CD4-positive, alpha-beta T cell treated with Interleukin-21 for 1 hour (primary cell): Measurements from ENCODE around the gene GPT2.
"Not testable (repeated sequence)": the region's sequence is repeated elsewhere in the genome, so short reads cannot be mapped to it uniquely, and the experiment has no call there.

Experiments
- DNase-seq: peaks from one replicate; pipeline ENCODE4 v3.0.0-alpha.2; 2020

Gene GPT2

DNA sequence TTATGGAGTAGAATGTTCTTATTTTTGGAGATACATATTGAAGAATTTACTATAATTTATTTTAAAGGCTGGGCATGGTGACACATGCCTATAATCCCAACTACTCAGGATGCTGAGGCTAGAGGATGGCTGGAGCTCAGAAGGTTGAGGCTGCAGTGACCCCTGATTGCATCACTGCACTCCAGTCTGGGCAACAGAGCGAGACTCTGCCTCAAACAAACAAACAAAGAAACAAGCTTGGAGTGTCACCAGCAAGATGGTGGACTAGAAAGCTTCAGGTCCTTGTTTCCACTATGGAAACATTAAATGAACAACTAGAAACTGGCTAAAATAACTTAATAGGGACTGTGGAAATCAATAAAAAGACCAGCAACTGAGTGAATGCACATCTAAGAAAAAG, 17.9 kb upstream of the GPT2 start:
- no peak for DNase-seq

DNA sequence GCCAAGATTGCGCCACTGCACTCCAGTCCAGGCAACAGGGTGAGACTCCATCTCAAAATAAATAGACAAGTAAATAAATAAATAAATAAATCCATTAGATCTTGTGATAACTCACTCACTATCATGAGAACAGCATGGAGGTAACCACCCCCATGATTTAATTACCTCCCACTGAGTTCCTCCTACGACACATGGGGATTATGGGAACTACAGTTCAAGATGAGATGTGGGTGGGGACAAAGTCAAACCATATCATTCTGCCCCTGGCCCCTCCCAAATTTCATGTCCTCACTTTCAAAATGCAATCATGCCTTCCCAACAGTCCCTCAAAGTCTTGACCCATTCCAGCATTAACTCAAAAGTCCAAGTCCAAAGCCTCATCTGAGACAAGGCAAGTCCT, 16.7 kb upstream of the GPT2 start:
- DNase-seq = not testable (repeated sequence)

DNA sequence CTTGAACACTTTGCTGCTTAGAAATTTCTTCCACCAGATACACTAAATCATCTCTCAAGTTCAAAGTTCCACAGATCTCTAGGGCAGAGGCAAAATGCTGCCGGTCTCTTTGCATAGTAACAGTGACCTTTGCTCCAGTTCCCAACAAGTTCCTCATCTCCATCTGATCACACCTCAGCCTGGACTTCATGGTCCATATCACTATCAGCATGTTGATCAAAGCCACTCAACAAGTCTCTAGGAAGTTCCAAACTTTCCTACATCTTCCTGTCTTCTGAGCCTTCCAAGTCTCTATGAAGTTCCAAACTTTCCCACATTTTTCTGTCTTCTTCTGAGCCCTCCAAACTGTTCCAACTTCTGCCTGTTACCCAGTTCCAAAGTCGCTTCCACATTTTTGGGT, 15.3 kb upstream of the GPT2 start:
- DNase-seq = not testable (repeated sequence)

DNA sequence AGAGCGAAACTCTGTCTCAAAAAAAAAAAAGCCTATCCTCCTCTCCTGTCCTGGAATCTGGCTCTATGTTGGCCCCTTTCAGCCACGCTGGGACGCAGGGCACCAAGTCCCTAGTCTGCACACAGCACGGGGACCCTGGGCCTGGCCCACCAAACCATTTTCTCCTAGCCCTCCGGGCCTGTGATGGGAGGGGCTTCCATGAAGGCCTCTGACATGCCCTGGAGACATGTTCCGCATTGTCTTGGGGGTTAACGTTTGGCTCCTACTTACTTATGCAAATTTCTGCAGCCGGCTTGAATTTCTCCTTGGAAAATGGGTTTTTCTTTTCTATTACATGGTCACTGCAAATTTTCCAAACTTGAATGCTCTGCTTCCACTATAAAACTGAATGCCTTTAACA, 12.6 kb upstream of the GPT2 start:
- DNase-seq = no peak

DNA sequence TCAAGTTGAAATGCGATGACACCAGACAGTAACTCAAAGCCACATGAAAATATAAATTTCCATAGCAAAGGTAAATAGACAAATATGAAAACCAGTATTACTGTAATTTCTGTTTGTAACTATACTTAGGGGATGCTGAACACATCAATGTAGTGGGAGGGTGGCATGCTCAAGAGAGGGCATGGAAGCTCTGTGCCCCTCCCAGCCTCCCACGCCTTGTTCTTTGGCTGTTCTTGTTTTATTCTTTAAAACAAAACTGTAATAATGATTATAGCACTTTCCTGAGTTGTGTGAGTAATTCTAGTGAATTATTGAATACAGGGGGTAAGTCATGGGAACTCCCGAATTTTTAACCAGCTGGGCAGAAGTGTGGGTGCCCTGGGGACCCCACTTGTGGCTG, 11.0 kb upstream of the GPT2 start:
- no peak for DNase-seq

DNA sequence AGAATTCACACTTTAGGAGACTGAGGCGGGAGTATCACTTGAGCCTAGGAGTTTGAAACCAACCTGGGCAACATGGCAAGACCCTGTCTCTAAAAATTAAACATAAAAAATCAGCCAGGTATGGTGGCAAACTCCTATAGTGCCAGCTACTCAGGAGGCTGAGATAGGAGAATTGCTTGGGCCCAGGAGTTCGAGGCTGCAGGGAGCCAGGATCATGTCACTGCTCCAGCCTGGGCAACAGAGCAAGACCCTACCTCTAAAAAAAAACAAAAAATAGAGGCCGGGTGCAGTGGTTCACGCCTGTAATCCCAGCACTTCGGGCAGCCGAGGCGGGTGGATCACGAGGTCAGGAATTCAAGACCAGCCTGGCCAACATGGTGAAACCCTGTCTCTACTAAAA, 8.9 kb upstream of the GPT2 start:
- DNase-seq = no peak

DNA sequence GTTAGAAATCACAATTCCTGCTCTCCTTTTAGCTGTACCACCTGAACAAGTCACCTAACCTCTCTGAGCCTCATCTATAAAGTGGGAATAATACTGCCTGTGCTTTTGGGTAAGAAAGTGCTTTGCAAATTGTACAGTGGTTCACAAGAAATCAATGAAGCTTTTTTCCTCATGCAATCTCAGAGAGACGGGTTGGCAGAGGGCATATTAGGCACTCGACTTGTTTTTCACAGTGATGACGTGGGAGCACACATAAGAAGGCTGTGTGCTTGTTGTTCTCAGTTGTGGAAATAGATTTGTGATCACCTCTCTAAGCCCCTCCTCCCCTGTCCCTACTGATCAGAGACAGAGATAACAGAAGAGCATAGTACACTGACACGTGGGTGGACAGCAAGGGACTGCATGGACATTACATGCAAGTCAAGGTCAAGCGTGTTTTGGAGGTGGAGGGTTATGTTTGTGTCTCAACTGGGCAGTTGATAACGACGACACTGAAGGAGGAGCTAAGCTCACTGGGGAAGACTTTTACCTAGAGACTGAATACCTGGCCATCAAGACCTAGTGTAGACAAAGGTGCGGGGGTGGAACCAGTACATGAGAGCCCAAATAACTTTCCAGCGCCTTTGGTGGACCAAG, 1.7 kb upstream of the GPT2 start:
- DNase-seq = no peak

DNA sequence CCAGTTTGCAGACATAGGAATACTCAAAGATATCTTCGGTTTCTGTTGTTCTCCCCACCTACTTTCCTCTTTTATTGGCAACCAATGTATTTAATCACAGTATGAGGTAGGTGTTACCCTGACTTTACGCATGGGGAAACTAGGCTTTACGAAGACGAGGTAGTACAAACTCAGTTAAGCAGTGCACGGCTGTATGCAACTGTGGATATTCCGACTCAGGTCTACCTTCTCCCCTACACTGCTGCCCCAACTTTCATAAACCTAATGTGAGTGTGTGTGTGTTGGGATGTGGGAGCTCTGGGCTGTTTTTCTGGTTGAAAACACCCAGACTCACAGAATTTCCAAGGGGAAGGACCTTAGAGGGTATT, 1.2 kb upstream of the GPT2 start:
- DNase-seq = no peak

DNA sequence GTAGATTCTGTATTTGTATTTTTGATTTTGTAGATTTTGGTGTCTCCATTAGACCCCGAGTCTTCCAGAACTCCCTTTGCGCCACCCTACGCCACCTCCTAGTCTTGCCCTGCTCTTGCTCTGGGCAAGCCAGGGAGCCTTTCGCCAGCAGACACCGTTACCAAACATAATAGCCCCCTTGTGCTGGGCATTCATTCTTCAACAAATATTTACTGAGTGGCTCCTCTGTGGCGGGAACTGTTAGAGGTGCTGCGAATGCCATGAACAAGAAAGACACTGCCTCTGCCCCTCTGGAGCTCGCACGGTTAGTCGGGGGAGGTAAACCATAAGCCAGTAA, 841 bp upstream of the GPT2 start:
- DNase-seq = no peak

DNA sequence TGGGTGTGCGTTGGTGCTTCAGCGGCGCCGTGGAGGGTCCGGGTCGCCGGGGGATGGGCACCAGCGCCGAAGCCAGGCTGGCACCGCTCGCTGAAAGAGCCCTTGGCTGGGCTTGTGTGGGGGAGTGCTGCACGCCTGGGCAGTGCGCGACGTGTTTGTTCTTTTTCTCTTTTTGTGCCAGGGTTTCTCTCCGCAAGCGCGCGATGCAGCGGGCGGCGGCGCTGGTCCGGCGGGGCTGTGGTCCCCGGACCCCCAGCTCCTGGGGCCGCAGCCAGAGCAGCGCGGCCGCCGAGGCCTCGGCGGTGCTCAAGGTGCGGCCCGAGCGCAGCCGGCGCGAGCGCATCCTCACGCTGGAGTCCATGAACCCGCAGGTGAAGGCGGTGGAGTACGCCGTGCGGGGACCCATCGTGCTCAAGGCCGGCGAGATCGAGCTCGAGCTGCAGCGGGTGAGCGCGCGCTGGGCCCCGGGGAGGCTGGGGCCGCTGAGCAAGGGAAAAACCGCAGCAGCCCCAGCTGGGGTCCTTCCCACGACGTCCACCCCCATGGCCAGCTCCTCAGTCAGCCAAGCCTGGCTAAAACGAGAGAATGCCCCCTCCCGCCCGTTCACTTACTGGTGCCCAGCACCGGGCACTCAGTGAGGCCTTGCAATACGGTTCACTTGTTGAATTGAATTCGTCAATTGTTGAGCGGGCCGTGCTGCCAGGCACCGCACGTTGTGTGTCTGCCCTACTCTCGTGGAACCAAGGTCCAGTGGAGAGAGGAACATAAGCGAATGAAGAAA, 541 bp downstream of the GPT2 start:
- DNase-seq = peak; percentile 3

DNA sequence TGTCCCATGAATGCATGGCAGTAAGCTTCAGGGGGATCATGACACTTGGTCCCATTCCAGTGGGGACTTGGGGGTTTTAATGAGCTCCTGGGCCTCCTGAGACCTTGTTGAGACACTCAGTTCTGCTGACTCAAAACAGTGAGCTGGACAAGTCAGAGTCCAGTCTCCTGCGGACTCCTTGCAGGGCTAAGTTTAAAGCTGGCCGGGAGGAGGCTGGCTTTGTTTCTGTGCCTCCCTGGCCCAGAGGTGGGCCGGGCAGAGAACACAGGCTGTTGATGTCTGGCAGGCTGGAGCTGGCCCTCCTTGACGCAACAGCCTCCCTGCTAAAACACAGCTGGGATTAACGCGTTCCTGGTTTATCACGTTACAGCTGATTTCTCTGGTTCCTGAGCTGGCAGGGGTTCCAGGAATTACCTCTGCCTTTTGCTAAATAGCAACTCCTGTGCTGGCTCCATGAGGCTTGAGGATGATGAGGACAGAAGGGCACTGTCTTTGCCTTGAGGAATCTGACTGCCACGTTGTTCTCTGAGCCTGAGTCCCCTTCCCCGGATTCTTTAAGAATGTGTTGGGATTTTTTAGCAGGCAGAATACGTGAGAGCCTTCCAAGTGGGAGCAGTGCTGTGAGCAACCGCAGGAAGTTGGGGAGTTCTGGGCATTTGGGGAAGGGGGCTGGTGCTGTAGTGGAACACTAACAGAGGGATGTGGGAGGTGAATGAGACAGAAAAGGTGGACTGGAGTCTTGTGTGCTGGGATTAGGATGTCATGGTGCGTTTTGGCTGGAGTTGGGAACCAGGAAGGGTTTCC, 2.0 kb downstream of the GPT2 start:
- DNase-seq = no peak

DNA sequence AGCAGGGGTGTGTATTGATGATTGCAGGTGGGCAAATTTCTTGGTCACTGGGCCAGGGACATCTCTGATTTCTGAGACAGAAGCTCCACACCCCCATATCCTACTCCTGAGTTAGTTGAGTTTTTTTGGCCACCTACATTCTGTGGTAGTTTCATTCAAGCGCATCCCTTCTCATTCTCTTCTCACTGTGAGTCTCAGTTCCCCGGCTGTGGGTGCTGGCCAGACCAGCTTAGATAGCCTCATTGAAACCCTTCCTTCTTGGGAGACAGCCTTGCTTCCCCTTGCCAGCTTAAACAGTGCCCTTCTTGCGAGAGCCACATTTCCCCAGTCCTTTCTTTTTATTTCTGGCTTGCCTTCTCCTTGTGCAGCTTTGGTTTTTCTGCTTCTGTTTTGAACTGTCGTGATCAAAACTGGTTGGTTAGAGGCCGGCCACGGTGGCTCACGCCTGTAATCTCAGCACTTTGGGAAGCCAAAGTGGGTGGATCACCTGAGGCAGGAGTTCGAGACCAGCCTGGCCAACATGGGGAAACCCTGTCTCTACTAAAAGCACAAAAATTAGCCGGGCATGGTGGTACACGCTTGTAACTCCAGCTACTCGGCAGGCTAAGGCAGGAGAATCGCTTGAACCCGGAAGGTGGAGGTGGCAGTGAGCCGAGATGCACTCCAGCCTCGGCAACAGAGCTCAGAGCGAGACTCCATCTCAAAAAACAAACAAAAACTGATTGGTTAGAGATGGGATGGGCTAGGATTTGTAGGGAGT, 2.8 kb downstream of the GPT2 start:
- no peak for DNase-seq

DNA sequence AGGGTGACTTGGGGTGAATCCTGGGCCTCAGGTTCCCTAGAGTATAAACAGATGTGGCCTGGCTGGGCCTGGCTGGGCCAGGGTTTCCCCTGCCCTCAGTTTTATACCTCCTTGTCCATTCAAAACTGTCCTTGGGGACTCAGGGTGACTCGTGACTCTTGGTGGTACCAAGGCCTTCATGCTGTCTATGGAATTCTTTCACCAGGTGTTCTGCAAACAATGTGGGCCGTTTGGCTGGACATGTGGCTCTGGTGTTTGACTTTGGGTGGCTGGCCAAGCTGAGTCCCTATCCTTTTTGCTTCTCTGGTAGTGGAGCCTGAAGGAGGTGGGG, 3.3 kb downstream of the GPT2 start:
- DNase-seq = no peak

DNA sequence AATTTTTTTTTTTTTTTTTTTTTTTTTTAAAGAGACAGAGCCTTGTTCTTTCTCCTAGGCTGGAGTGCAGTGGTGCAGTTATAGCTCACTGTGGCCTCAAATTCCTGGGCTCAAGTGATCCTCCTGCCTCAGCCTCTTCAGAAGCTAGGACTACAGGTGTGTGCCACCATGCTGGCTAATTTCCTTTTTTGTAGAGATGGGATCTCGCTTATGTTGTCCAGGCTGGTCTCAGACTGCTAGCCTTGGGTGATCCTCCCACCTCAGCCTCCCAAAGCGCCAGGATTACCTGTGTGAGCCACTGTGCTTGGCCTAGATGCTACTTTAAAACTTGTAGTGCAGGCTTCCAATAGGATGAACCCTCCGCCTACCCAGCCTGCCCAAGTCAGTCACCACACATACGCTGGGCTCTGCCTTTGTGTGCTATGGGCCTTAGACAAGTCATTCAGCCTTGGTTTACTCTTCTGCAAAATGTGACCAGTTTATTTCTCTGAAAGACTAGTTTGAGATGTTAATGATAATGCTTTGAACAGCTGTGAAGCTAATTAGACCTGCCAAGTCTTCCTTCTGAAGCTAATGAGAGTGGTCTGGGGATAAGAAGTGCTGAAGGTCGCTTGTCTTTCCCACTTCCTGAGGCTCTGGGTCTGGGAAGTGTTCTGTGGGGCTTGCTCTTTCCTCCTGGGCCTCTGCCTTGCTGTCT, 5.2 kb downstream of the GPT2 start:
- DNase-seq = no peak

DNA sequence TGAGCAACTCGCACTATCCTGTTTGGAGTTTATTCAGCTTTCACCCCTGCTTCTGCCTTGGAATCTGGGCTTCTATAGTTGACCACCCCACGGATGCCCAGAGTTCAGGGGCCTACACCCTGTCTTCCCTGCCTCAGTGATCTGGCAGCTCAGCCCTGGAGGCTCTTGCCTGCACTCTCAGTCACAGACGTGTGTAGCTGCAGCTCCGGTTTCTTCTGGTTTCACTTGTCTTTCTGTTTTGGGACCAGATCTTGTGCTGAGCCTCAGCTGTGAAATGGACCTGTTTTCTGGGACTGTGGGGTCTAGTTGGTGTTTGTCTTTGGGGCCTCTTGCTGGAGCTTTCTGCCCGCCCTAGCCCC, 5.8 kb downstream of the GPT2 start:
- no peak for DNase-seq

DNA sequence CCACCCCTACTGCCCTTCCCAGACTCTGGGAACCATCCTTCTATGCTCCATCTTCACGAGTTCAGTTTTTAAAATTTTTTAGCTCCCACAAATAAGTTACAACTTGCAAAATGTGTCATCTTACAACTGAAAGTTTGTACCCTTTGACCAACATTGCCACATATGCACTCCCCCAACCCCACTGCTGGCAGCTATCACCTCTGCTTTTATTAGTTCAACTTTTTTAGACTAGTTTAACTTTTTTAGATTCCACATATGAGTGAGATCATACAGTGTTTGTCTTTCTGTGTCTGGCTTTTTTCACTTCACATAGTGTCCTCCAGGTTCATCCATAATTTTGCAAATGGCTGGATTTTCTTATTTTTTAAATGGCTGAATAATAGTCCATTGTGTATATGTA, 7.7 kb downstream of the GPT2 start:
- DNase-seq = no peak

DNA sequence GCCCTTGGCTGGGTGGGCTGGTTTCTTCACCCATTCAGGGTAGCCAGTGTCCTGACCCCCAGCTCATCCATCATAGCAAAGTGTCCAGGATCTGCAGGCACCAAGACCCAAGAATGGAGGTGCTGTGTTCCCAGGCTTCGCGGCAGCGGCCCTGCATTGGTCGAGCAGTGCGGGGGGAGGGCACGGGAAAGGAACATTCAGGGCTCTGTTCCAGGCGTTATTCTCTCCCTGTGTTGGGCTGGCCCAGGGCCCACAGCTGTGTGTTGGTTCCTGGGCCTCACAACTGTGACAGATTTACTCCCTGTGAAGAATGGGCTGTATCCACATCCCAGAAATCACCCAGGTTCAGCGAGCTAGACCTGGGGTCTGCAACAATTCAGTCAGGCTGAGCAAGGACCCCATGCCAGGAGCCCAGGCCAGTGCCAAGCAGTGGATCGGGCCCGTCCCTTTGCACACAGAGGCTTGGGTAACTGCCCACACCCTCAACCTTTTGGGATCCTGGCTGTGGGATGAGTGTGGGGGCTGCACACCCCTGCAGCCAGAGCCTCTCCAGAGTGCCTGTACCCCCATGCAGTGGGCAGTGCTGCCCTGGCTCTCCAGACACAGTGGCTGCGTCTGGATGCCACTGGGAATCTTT, 10.0 kb downstream of the GPT2 start:
- DNase-seq = no peak

DNA sequence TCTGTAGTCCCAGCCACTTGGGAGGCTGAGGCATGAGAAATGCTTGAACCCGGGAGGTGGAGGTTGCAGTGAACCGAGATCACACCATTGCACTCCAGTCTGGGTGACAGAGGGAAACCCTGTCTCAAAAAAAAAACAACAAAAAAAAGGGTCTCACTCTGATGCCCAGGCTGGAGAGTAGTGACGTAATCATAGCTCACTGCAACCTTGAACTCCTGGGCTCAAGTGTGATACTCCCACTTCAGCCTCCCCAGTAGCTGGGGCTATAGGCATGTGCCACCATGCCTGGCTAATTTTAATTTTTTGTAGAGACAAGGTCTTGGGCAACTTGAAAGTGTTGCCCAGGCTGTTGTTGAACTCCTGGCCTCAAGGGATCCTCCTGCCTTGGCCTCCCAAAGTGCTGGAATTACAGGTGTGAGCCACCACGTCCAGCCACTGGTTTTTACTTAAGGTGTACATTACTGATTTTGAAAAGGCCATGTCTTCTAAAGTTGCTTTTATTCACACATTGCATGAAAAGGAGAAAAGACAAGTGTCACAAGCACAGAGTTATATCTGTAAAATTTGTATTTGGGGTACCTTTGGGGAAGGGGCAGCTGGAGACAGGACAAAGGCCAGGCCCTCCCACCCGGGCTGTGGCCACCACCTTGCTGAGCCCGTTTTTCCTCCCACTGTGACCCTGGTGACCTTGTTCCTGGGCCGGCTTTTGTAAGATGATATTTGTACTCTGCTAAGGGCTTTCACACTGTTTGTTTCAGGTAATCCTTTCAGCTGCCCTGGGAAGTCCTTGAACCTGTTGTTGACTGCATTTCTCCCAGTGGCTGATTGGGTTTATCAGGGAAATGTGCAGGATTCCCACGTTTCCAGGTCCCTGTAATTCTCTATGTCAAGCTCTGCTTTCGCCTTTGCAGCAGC, 11.5 kb downstream of the GPT2 start:
- no peak for DNase-seq

DNA sequence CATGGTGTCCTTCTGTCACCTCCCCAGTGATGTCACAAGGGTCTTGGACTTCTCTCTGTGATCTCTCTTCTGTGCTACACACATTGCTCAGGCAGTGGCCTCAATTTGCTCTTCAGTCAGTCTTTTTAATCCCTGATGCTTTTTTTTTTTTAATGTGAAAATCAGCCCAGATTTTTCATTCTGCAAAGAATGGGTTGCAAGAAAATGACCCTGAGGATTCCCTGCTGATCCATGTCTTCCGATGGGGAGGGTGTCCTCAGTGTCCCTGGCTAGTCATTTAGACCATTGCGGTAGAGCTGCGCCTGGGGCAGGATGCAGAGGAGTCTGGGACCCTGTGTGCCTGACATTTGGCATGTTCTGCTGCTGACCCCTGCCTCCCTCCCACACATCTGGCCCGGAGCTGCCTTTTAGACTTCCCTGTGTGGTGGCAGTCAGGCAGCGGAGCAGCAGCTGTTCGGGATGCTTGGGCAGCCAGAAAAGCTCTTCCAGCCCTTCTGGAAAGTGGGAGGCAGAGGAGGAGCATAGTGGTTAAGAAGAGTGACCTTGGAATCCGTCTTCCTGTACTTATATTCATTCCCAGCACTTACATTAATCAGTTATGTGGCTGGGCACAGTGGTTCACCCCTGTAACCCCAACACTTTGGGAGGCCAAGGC, 12.3 kb downstream of the GPT2 start:
- no peak for DNase-seq

DNA sequence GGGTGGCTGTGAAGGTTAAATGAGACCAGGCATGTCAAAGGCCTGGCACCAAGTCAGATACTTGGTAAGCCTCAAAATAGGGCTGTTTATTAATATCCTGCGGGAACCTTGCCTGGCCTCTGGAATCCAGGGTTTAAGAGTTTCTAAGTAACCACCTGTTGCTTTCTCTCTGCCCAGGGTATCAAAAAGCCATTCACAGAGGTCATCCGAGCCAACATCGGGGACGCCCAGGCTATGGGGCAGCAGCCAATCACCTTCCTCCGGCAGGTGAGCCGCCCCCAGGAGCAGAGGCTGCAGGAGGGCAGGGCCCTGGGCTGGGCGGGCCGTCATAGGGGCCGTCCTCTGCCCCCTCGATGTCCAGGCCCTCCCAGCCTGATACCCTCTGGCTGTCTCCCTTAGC, 13.3 kb downstream of the GPT2 start:
- no peak for DNase-seq

DNA sequence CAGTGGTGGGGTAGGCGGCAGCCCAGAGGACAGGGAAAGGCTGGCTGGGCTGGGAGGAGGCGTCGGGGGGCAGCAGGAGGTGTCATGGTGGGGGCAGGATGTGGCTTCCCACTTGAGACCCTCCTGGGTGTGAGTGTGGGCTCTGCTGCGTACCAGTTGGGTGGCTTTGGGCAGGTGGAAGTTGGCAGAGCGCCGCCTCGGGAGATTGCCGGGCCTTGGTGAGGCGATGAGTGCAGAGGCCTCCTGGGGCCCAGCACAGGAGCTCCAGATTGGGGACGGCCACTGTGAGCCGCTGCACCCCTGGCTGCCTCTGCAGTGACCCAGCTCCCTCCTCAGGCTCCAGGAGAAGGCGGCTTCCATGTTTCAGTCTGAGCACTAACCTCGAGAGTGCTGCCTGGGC, 13.8 kb downstream of the GPT2 start:
- DNase-seq = no peak
